ENCODE results near the gene TNIP1.

Gene TNIP1

DNA sequence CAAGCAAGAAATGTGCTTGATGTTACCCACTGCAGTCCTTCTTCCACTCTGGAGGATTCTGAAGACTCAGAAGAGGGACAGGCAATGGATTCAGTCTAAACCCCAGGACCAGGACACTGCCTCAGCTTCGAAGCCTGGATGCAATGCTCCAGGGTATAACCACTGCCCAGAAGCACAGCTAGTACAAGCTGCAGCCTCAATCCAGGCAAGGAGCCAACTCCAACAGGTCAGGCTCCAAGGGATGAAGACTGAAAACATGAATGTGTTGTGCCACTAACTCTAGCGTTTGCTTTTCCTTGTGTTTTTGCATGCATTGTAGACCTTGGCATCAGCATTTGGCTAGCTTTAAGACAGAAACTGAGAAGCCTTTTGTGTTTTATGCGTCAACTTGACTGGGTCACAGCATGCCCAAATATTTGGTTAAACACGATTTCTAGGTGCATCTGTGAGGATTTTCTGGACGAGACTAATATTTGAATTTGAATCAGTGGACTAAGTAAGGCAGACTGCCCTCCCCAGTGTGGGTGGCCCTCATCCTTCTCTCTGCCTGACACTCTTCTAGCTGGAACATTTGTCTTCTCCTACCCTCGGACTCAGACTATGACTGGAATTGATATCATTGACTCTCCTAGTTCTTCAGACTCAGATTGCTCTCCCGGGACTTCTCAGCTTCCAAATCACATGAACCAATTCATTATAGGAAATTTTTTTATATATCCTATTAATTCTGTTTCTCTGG, 81.0 kb downstream of the TNIP1 start:
- DNase-seq (ENCODE audit: low spot score), result no peak

DNA sequence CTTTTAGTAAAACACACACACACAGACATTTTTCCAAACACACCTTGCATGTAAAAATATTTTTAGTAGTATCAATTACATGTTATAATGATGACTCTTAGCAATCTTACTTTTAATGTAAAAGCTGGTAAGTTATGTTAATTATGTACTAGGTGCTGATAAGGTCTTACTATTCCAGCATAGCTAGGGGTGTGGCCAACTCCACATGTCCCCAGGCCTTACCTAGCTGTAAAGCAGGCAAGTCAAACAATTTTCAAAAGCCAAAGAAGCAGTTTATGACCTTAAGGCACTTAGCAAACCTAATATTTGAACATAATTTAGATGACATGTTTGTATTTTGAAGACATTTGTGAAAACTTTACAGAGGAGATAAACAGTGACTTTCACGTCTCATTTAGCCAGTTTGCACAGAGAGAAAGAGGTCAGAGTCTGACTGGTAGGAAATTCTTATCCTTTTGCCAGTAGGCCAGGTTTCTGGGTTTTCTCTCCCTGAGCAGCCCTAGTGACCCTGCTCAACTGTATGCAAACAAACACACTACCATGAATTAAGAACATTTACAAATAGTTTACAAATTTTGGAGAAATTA, 86.9 kb downstream of the TNIP1 start:
- DNase-seq (ENCODE audit: low spot score), result no peak

DNA sequence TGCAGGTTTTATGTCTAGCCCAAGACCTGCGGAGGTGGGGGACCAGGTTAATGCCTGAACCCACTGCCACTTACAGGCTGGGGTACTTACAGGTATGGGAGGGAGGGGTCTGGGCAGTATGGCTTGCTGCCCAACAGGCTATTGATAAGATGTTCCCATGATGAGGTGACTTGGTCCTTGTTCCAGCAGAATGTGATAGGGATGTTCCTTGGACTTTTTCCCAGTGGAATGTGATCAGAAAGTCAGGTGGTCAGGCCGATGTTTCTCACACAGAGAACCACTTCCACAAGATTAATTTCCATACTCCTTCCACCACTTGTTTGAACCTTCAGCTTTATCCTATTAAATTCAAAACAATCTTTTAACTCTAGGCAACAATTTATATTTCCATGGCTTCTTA, 87.4 kb downstream of the TNIP1 start:
- no peak for DNase-seq (ENCODE audit: low spot score)

DNA sequence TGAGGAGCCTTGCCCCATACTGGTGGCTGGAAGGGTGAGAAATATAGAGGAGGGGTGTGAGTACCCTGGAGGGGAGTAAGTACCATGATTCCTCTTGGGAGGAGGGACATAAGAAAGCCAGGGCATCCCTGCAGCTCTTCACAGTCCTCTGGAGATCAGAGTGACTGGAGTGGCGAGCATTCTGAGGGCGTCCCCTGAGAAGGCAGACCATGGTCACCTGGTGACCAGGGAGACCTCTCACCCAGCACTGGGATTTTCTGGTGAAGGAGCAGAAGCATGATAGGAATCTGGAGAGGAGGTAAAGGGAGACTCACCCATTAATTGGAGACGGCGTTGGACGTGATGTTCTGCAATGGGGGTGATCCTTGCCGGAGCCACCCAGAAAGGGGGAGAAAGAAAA, 88.1 kb downstream of the TNIP1 start:
- no peak for DNase-seq (ENCODE audit: low spot score)

DNA sequence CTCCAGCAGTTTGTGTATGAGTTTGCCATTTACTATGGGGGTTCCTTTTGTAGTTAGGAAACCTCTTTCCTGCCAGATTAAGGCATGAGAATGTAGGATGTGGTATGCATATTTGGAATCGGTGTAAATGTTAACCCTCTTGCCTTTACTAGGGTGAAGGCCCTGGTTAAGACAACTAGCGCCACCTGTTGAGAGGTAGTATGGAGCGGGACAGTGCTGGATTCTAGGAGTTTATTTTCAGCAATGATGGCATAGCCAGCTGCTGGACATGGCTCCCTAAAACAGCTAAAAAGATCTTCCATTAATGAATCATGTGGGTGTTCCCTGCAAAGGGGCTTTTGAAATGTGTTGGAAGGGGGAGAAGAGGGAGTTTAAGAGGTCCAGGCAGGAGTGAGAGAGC, 91.1 kb downstream of the TNIP1 start:
- DNase-seq (ENCODE audit: low spot score), result no peak

DNA sequence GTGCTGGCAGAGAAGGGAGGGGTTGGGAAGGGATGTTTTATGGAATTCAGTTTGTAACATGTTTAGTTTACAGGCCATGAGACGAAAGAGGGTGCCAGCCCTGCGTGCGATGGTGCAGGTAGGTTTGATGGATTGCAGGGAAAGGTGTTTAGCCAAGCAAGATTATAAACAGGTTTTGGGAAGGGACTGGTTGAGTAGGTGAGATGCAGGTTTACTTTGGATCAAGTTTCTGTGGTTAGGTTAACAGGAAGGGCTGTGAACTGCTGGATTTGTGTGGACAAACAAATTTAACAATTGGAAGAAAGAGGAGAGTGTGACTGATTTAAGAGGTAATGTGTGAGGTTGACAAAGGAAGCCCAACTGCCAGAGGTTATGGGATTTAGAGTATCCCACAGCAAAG, 93.1 kb downstream of the TNIP1 start:
- no peak for DNase-seq (ENCODE audit: low spot score)

Measured in CD4-positive, alpha-beta T cell treated with Interleukin-15 for 4 hours (primary cell).